Panc1 (cell line): ENCODE measurements around the gene GLIS1. TPM values are rescaled to one million over a fixed set of nuclear protein-coding genes. Genes with fewer than 3 reads are reported as not detected.

Experiments used
- ATAC-seq: fragments of 200-7000 bp; cut with Tn5 transposase; 2 replicates; pipeline ENCODE4 v1.9.1; 2020; ENCODE audit warnings: mild to moderate bottlenecking, moderate library complexity
- BruUV-seq: library from RNA; stranded (reverse); fragments of 400-500 nt; replicated peaks from 2 replicates; lab custom pipeline; 2021; lab: Mats Ljungman, UMichigan
- CTCF ChIA-PET: fragments of 300-600 bp; sonication (Branson Sonifier 250); formaldehyde crosslinking; loops from one replicate; lab custom pipeline; 2022; ENCODE audit warnings: antibody characterized with exemption; lab: Charles Lee
- POLR2A ChIA-PET: fragments of 300-600 bp; sonication (Branson Sonifier 250); formaldehyde crosslinking; loops from one replicate; lab custom pipeline; 2022; ENCODE audit warnings: antibody characterized with exemption; lab: Charles Lee
- DNase-seq: peaks from one replicate; pipeline ENCODE4 v3.0.0-alpha.2; 2010; ENCODE audit warnings: low read depth, low spot score
- H3K27ac ChIP-seq: 2 replicates; pipeline ENCODE4 v1.5.1; 2011; ENCODE audit warnings: mild to moderate bottlenecking, low read length, inconsistent platforms
- H3K27me3 ChIP-seq: fragments of 200-500 bp; sonication (Bioruptor generic); 2 replicates; pipeline ENCODE4 v1.6.0; 2014; ENCODE audit warnings: low read length, inconsistent platforms; ENCODE audit not compliant: control insufficient read depth, insufficient read depth
- H3K36me3 ChIP-seq: fragments of 200-500 bp; sonication (Bioruptor generic); 2 replicates; pipeline ENCODE4 v1.5.1; 2014; ENCODE audit warnings: inconsistent platforms, mild to moderate bottlenecking, low read length, moderate library complexity; ENCODE audit not compliant: control insufficient read depth, insufficient read depth
- H3K4me1 ChIP-seq: 2 replicates; pipeline ENCODE4 v1.5.1; 2011; ENCODE audit warnings: inconsistent platforms, mild to moderate bottlenecking, low read length, moderate library complexity; ENCODE audit not compliant: control insufficient read depth, insufficient read depth
- H3K4me3 ChIP-seq, 2 experiments: 2 replicates each; pipeline ENCODE4 v1.5.1; 2011 to 2012; ENCODE audit warnings: low read depth in 2 of 2, low read length in 2 of 2, mild to moderate bottlenecking in 2 of 2, inconsistent platforms in 1 of 2, moderate library complexity in 1 of 2
- H3K9me3 ChIP-seq: fragments of 200-500 bp; sonication (Bioruptor generic); 2 replicates; pipeline ENCODE4 v1.5.1; 2014; ENCODE audit warnings: low read depth, mild to moderate bottlenecking, inconsistent platforms, low read length, moderate library complexity; ENCODE audit not compliant: control insufficient read depth, insufficient read depth
- POLR2AphosphoS5 ChIP-seq: IDR thresholded peaks from 2 replicates; pipeline ENCODE4 v1.6.1; 2012; ENCODE audit warnings: mild to moderate bottlenecking, low read depth, low read length, moderate library complexity
- SIN3A ChIP-seq: IDR thresholded peaks from 2 replicates; pipeline ENCODE4 v1.6.1; 2012; ENCODE audit warnings: low read depth, mild to moderate bottlenecking, low read length, moderate library complexity, borderline replicate concordance; ENCODE audit not compliant: insufficient read depth
- TCF7L2 ChIP-seq: IDR thresholded peaks from 2 replicates; pipeline ENCODE4 v1.6.1; 2011; ENCODE audit warnings: mild to moderate bottlenecking, low read depth, low read length, inconsistent platforms
- in situ Hi-C: cut with HindIII; loops from 2 replicates; pipeline ENCODE4 v1.10.0; 2016; ENCODE audit warnings: low sequenced_read_pairs, low pct_unique_long_range_greater_than_20kb
- intact Hi-C: fragments of 100-400 bp; cut with micrococcal nuclease; formaldehyde crosslinking; loops from one replicate; pipeline ENCODE4 v1.10.0; 2022; ENCODE audit not compliant: unreplicated experiment
- total RNA-seq: library from RNA; stranded (reverse); gene quantifications from one replicate; pipeline ENCODE4 v1.2.1, GENCODE V29; 2021; ENCODE audit not compliant: unreplicated experiment
- TF ChIP-seq, protein P1 (sequence below): fragments of 450-650 bp; IDR thresholded peaks from 2 replicates; pipeline ENCODE4 v1.5.1; 2017; ENCODE audit warnings: mild to moderate bottlenecking
- TF ChIP-seq, protein P2 (sequence below), 2 experiments: IDR thresholded peaks; 2 replicates each; pipeline ENCODE4 v1.6.1; 2011 to 2012; ENCODE audit warnings: low read depth in 2 of 2, control low read depth in 1 of 2, low read length in 1 of 2, mild to moderate bottlenecking in 1 of 2, moderate library complexity in 1 of 2; ENCODE audit not compliant: insufficient read depth in 1 of 2

GLIS1 gene
- total RNA-seq, 1 experiment from 2014 or later = 0.28 TPM

DNA sequence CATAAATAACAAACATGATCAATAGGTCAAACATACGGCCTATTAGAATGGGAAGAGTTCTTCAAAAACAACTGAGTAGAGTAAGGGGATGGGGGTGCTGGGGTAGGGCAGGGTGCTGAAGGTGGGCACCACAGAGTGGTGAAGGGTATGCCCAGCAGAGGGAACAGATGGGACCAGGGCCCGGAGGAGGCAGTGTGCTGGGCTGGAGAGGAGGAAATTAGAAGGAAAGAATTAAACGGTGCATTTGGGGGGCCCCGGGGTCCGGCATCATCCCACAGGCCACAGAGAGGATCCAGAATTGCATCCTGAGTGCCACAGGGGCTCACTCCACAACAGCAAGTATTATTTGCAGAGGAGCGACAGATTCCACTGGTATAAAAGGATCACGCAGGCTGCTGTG is 94.5 kb downstream of the GLIS1 start:
- intact Hi-C loops = no loop called here
- Histone ChIP-seq H3K4me1 (no peaks in the 10 kb centered on the region), H3K27me3 (peaks cover 11% of the 10 kb centered on the region), H3K36me3 (no peaks in the 10 kb centered on the region), H3K9me3 (no peaks in the 10 kb centered on the region), H3K4me3 (no peak overlapping the region), H3K27ac (no peak overlapping the region)
- in situ Hi-C loops = no loop called here
- no peak for ATAC-seq
- no peak for DNase-seq
- ChIA-PET POLR2A (no interaction called here), CTCF (no interaction called here)
- TF ChIP-seq SIN3A (no peak), TCF7L2 (no peak), POLR2AphosphoS5 (no peak)
- TF ChIP-seq, protein P1, sequence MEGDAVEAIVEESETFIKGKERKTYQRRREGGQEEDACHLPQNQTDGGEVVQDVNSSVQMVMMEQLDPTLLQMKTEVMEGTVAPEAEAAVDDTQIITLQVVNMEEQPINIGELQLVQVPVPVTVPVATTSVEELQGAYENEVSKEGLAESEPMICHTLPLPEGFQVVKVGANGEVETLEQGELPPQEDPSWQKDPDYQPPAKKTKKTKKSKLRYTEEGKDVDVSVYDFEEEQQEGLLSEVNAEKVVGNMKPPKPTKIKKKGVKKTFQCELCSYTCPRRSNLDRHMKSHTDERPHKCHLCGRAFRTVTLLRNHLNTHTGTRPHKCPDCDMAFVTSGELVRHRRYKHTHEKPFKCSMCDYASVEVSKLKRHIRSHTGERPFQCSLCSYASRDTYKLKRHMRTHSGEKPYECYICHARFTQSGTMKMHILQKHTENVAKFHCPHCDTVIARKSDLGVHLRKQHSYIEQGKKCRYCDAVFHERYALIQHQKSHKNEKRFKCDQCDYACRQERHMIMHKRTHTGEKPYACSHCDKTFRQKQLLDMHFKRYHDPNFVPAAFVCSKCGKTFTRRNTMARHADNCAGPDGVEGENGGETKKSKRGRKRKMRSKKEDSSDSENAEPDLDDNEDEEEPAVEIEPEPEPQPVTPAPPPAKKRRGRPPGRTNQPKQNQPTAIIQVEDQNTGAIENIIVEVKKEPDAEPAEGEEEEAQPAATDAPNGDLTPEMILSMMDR = no peak
- TF ChIP-seq, protein P2, sequence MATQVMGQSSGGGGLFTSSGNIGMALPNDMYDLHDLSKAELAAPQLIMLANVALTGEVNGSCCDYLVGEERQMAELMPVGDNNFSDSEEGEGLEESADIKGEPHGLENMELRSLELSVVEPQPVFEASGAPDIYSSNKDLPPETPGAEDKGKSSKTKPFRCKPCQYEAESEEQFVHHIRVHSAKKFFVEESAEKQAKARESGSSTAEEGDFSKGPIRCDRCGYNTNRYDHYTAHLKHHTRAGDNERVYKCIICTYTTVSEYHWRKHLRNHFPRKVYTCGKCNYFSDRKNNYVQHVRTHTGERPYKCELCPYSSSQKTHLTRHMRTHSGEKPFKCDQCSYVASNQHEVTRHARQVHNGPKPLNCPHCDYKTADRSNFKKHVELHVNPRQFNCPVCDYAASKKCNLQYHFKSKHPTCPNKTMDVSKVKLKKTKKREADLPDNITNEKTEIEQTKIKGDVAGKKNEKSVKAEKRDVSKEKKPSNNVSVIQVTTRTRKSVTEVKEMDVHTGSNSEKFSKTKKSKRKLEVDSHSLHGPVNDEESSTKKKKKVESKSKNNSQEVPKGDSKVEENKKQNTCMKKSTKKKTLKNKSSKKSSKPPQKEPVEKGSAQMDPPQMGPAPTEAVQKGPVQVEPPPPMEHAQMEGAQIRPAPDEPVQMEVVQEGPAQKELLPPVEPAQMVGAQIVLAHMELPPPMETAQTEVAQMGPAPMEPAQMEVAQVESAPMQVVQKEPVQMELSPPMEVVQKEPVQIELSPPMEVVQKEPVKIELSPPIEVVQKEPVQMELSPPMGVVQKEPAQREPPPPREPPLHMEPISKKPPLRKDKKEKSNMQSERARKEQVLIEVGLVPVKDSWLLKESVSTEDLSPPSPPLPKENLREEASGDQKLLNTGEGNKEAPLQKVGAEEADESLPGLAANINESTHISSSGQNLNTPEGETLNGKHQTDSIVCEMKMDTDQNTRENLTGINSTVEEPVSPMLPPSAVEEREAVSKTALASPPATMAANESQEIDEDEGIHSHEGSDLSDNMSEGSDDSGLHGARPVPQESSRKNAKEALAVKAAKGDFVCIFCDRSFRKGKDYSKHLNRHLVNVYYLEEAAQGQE (IDR thresholded peaks at IDR 0.05; ENCODE audit: insufficient read depth in 1 of 2, low read depth in 2 of 2, low read length in 1 of 2) = no peak
- BruUV-seq = no TSS peak

DNA sequence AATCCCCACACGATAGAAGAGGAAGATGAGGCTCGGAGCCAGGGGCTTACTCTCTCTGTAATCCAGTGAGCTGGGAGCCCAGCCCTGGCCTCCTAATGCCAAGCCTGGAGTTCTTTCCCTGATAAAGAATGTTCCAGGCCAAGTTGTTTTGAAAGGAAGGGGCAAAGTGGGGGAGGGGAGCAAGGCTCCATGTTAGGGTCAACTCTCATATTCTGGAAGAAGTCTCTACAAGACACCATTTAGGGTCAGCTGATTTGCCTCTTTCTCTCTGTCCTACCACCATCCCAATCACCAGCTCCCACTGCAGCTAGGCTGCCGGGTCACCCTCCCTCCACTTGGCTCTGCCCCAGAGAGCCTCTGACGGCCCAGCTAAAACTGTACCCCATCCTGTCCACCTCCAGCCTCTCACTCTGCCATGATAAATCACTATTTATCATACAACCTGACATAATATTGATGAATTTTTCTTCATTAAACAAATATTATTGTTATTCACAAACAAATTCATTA is 95.0 kb downstream of the GLIS1 start:
- no TSS peak for BruUV-seq
- in situ Hi-C loops = no loop called here
- DNase-seq (no peak), ATAC-seq (no peak)
- H3K27ac ChIP-seq = no peak overlapping the region
- ChIA-PET POLR2A (no interaction called here), CTCF (no interaction called here)
- no peak overlapping the region for H3K4me3 ChIP-seq
- intact Hi-C loops = no loop called here
- H3K9me3 ChIP-seq = no peaks in the 10 kb centered on the region
- no peak for TF ChIP-seq SIN3A
- TF ChIP-seq TCF7L2 = no peak
- TF ChIP-seq, protein P1 = no peak
- no peak for TF ChIP-seq POLR2AphosphoS5
- TF ChIP-seq, protein P2 (IDR thresholded peaks at IDR 0.05; ENCODE audit: insufficient read depth in 1 of 2, low read depth in 2 of 2, low read length in 1 of 2) = no peak
- H3K27me3 ChIP-seq = peaks cover 6% of the 10 kb centered on the region
- H3K4me1 ChIP-seq = no peaks in the 10 kb centered on the region
- H3K36me3 ChIP-seq = no peaks in the 10 kb centered on the region
